ENCODE results near the gene MAPK10.

DNA sequence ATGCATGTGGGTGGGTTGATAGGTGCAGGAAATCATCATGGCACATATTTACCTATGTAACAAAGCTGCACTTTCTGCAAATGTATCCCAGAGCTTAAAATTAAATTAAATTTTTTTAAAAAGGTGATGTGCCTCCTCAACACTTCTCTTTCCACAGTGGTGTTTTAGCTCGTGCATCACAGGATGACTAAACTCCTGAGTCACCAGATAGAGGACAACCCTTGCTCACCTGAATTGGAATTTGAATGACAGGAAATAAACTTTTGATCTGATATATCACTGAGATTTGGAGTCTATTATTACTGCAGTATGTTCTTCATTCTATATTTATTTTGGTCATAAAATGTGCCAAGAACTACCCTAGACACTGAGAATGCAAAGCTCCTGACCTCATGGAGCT, 185.3 kb downstream of the MAPK10 start:
- TF ChIP-seq, protein P1, sequence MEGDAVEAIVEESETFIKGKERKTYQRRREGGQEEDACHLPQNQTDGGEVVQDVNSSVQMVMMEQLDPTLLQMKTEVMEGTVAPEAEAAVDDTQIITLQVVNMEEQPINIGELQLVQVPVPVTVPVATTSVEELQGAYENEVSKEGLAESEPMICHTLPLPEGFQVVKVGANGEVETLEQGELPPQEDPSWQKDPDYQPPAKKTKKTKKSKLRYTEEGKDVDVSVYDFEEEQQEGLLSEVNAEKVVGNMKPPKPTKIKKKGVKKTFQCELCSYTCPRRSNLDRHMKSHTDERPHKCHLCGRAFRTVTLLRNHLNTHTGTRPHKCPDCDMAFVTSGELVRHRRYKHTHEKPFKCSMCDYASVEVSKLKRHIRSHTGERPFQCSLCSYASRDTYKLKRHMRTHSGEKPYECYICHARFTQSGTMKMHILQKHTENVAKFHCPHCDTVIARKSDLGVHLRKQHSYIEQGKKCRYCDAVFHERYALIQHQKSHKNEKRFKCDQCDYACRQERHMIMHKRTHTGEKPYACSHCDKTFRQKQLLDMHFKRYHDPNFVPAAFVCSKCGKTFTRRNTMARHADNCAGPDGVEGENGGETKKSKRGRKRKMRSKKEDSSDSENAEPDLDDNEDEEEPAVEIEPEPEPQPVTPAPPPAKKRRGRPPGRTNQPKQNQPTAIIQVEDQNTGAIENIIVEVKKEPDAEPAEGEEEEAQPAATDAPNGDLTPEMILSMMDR (IDR thresholded peaks at IDR 0.05): no peak
- TF ChIP-seq ZFX (IDR thresholded peaks at IDR 0.05; ENCODE audit: borderline replicate concordance): no peak

Data from 22Rv1 (cell line).